NK-92 (cell line): ENCODE data around the gene OGA.

Experiments
- DNase-seq: peaks from one replicate; lab custom pipeline; 2025; ENCODE audit not compliant: unreplicated experiment; lab: John Stamatoyannopoulos, UW

The OGA gene

GRCh38 chr10:101818119-101818871, at the start of gene OGA:
Gene OGA, minus strand, starts transcription at chr10:101818444. Its CDS starts 422 bp downstream, at chr10:101818022.
- DNase-seq: peak; percentile 99

GRCh38 chr10:101867931-101868330, 49.7 kb upstream of the OGA start:
- no peak for DNase-seq

- DNase-seq: no peak
Observed at GRCh38 chr10:101859530-101859929, 41.3 kb upstream of the OGA start.

GRCh38 chr10:101858723-101859500, 40.7 kb upstream of the OGA start:
- no peak for DNase-seq

- DNase-seq: no peak
Observed at GRCh38 chr10:101857802-101858476, 39.7 kb upstream of the OGA start.

- DNase-seq: no peak
Observed at GRCh38 chr10:101856626-101857025, 38.4 kb upstream of the OGA start.

GRCh38 chr10:101851411-101852116, 33.3 kb upstream of the OGA start:
- no peak for DNase-seq

GRCh38 chr10:101850749-101851148, 32.5 kb upstream of the OGA start:
- no peak for DNase-seq

- no peak for DNase-seq
Observed at GRCh38 chr10:101848894-101849351, 30.7 kb upstream of the OGA start.

GRCh38 chr10:101848408-101848807, 30.2 kb upstream of the OGA start:
- no peak for DNase-seq

GRCh38 chr10:101845893-101846292, 27.6 kb upstream of the OGA start:
- no peak for DNase-seq

GRCh38 chr10:101843032-101844021, 25.1 kb upstream of the OGA start, which contains the start of gene KCNIP2:
Gene KCNIP2, minus strand, starts transcription at chr10:101843800. Its CDS starts 232 bp downstream, at chr10:101843568.
- DNase-seq: no peak

GRCh38 chr10:101841826-101842225, 23.6 kb upstream of the OGA start:
- DNase-seq: no peak

GRCh38 chr10:101840741-101841453, 22.7 kb upstream of the OGA start:
- DNase-seq: no peak

GRCh38 chr10:101840102-101840684, 21.9 kb upstream of the OGA start:
- no peak for DNase-seq

GRCh38 chr10:101839416-101840063, 21.3 kb upstream of the OGA start:
- no peak for DNase-seq

- DNase-seq: no peak
Observed at GRCh38 chr10:101839002-101839401, 20.8 kb upstream of the OGA start.

- DNase-seq: no peak
Observed at GRCh38 chr10:101838416-101838970, 20.2 kb upstream of the OGA start.
